ENCODE data around the gene PLEKHB1.

DNA sequence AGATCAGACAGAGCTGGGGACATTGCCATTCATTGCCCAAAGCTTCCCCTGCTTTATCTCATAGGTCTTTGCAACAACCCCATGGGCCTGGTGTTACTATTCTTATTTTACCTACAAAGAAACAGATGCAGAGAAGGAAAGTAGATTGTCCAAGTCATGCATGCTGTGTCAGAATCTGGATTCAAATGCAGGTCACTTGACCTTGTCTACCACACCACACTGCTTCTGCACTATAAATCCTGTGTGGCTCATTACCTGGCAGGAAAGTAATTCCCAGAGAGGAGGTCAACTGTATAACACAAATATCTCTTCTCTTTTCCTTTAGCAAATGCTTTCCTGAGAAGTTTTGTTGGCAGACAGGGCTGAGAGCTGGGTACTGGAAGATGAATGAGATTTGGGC, 18.5 kb downstream of the PLEKHB1 start:
- TF ChIP-seq, protein P1, sequence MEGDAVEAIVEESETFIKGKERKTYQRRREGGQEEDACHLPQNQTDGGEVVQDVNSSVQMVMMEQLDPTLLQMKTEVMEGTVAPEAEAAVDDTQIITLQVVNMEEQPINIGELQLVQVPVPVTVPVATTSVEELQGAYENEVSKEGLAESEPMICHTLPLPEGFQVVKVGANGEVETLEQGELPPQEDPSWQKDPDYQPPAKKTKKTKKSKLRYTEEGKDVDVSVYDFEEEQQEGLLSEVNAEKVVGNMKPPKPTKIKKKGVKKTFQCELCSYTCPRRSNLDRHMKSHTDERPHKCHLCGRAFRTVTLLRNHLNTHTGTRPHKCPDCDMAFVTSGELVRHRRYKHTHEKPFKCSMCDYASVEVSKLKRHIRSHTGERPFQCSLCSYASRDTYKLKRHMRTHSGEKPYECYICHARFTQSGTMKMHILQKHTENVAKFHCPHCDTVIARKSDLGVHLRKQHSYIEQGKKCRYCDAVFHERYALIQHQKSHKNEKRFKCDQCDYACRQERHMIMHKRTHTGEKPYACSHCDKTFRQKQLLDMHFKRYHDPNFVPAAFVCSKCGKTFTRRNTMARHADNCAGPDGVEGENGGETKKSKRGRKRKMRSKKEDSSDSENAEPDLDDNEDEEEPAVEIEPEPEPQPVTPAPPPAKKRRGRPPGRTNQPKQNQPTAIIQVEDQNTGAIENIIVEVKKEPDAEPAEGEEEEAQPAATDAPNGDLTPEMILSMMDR (IDR thresholded peaks at IDR 0.05), result no peak
- no peak for TF ChIP-seq POLR2A (IDR thresholded peaks at IDR 0.05)

All from thyroid gland (tissue), 4 donors.